ENCODE data around the gene CD300LD.

DNA sequence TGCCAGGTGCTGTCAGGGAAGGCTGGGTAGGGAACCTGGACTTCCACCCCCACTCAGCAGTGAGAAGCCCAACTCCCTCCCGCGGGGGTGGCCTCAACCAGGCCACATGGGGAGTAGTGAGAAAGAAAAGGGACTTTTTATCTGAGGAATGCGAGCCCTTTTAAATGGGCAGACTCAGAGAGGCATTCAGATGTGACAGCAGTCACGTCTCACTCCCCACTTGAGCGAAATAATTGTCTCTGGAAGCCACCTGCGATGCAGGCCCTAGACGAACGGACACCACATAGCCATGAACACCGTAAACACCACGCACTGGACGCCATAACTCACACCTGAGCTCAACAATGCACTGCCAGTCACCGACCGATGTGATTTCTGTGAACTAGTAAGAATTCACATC lies 43.3 kb upstream of the CD300LD start:
- TF ChIP-seq, protein P1, sequence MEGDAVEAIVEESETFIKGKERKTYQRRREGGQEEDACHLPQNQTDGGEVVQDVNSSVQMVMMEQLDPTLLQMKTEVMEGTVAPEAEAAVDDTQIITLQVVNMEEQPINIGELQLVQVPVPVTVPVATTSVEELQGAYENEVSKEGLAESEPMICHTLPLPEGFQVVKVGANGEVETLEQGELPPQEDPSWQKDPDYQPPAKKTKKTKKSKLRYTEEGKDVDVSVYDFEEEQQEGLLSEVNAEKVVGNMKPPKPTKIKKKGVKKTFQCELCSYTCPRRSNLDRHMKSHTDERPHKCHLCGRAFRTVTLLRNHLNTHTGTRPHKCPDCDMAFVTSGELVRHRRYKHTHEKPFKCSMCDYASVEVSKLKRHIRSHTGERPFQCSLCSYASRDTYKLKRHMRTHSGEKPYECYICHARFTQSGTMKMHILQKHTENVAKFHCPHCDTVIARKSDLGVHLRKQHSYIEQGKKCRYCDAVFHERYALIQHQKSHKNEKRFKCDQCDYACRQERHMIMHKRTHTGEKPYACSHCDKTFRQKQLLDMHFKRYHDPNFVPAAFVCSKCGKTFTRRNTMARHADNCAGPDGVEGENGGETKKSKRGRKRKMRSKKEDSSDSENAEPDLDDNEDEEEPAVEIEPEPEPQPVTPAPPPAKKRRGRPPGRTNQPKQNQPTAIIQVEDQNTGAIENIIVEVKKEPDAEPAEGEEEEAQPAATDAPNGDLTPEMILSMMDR (IDR thresholded peaks at IDR 0.05): no peak
- TF ChIP-seq EP300 (IDR thresholded peaks at IDR 0.05): no peak
- TF ChIP-seq POLR2A (IDR thresholded peaks at IDR 0.05): no peak
- TF ChIP-seq POLR2AphosphoS5 (IDR thresholded peaks at IDR 0.05): no peak
